ENCODE measurements around the gene PRSS53. TPM values are rescaled to one million over a fixed set of nuclear protein-coding genes. Genes with fewer than 3 reads are reported as not detected.
A peak's percentile ranks its signal among the peaks of the same experiment; 100 is the strongest.

PRSS53 gene
- total RNA-seq, 1 experiment from 2014 or later: 7.7 TPM

GRCh38 chr16:31067342-31067741 lies 21.4 kb downstream of the PRSS53 start:
- no TSS peak for BruUV-seq (replicated peaks)
- no peak overlapping the region for H3K4me3 ChIP-seq
- H3K4me2 ChIP-seq: no peak overlapping the region
- no peaks in the 10 kb centered on the region for H3K27me3 ChIP-seq (ENCODE audit: insufficient read depth, low read depth)
- intact Hi-C loops (cut with micrococcal nuclease; ENCODE audit: unreplicated experiment): no loop called here
- H3K27ac ChIP-seq: no peak overlapping the region
- H3K9me2 ChIP-seq (ENCODE audit: insufficient read depth): no peaks in the 10 kb centered on the region; the same call in 1 of the 2 replicates
- TF ChIP-seq CTCF (conservative IDR thresholded peaks at IDR 0.05) (no peak), EZH2 (IDR thresholded peaks at IDR 0.05; ENCODE audit: low read depth) (no peak)
- H2AFZ ChIP-seq: no peak overlapping the region
- DNase-seq: no peak
- peaks cover 4% of the 10 kb centered on the region; the same call in 1 of the 2 replicates for H4K20me1 ChIP-seq (ENCODE audit: insufficient read depth)
- H3K4me1 ChIP-seq (replicated peaks; ENCODE audit: insufficient read depth): peaks cover 10% of the 10 kb centered on the region
- peaks cover 61% of the 10 kb centered on the region for H3K79me2 ChIP-seq (ENCODE audit: low read depth)
- H3F3A ChIP-seq (ENCODE audit: insufficient read depth, low read depth): peaks cover 11% of the 10 kb centered on the region; the same call in 1 of the 2 replicates
- no peaks in the 10 kb centered on the region for H3K9me3 ChIP-seq (ENCODE audit: insufficient read depth, low read depth)
- peaks cover 4% of the 10 kb centered on the region; the same call in 1 of the 2 replicates for H3K36me3 ChIP-seq (ENCODE audit: low read depth)
- ChIA-PET POLR2A (ENCODE audit: unreplicated experiment) (interaction anchor here (0.6 to 0.7 kb wide), 4 partner anchors 15 to 131 kb away, joined by 4 to 13 read pairs (median 5); no protein-coding TSS in a partner anchor), CTCF (interaction anchor here (0.6 kb wide), 2 partner anchors 326 to 638 kb away, joined by 3 read pairs; partner anchors contain the start of genes DCTPP1 and ITGAD)

- H4K20me1 ChIP-seq (ENCODE audit: insufficient read depth): peaks cover 9% of the 10 kb centered on the region; the same call in 1 of the 2 replicates
- no peak overlapping the region for H2AFZ ChIP-seq
- peak; percentile 64 to 82 for DNase-seq
- ChIA-PET POLR2A (ENCODE audit: unreplicated experiment) (interaction anchor here (0.6 kb wide), 1 partner anchor 19 kb away, joined by 22 read pairs; no protein-coding TSS in a partner anchor), CTCF (interaction anchor here (0.7 kb wide), 1 partner anchor 80 kb away, joined by 4 read pairs; the partner anchor contains the start of gene HSD3B7)
- intact Hi-C loops (cut with micrococcal nuclease; ENCODE audit: unreplicated experiment): no loop called here
- H3K9me2 ChIP-seq (ENCODE audit: insufficient read depth): no peaks in the 10 kb centered on the region; the same call in 1 of the 2 replicates
- no peak overlapping the region for H3K4me3 ChIP-seq
- no TSS peak for BruUV-seq (replicated peaks)
- H3K36me3 ChIP-seq (ENCODE audit: low read depth): peaks cover 11% of the 10 kb centered on the region; the same call in 1 of the 2 replicates
- H3K79me2 ChIP-seq (ENCODE audit: low read depth): peaks cover 39% of the 10 kb centered on the region
- no peak overlapping the region for H3K4me2 ChIP-seq
- no peak for TF ChIP-seq EZH2 (IDR thresholded peaks at IDR 0.05; ENCODE audit: low read depth)
- TF ChIP-seq CTCF (conservative IDR thresholded peaks at IDR 0.05): no peak
- H3F3A ChIP-seq (ENCODE audit: insufficient read depth, low read depth): peaks cover 15% of the 10 kb centered on the region; the same call in 1 of the 2 replicates
- peak overlapping the region; percentile 31; the same call in 1 of the 2 replicates for H3K27ac ChIP-seq
- H3K9me3 ChIP-seq (ENCODE audit: insufficient read depth, low read depth): no peaks in the 10 kb centered on the region
- no peaks in the 10 kb centered on the region for H3K27me3 ChIP-seq (ENCODE audit: insufficient read depth, low read depth)
- no peaks in the 10 kb centered on the region for H3K4me1 ChIP-seq (replicated peaks; ENCODE audit: insufficient read depth)
Observed at GRCh38 chr16:31064882-31065461, 23.8 kb downstream of the PRSS53 start.

- POLR2A ChIA-PET (ENCODE audit: unreplicated experiment): interaction anchor here (0.6 kb wide), 1 partner anchor 120 kb away, joined by 3 read pairs; no protein-coding TSS in a partner anchor
- TF ChIP-seq CTCF (conservative IDR thresholded peaks at IDR 0.05) (no peak), EZH2 (IDR thresholded peaks at IDR 0.05; ENCODE audit: low read depth) (no peak)
- no TSS peak for BruUV-seq (replicated peaks)
- Histone ChIP-seq H3K27me3 (ENCODE audit: insufficient read depth, low read depth) (no peaks in the 10 kb centered on the region), H3K9me2 (ENCODE audit: insufficient read depth) (no peaks in the 10 kb centered on the region; the same call in 1 of the 2 replicates), H3K4me2 (no peak overlapping the region), H3K36me3 (ENCODE audit: low read depth) (peaks cover 15% of the 10 kb centered on the region; the same call in 1 of the 2 replicates), H4K20me1 (ENCODE audit: insufficient read depth) (peaks cover 9% of the 10 kb centered on the region; the same call in 1 of the 2 replicates), H3K9me3 (ENCODE audit: insufficient read depth, low read depth) (no peaks in the 10 kb centered on the region), H2AFZ (no peak overlapping the region), H3F3A (ENCODE audit: insufficient read depth, low read depth) (peaks cover 15% of the 10 kb centered on the region; the same call in 1 of the 2 replicates), H3K79me2 (ENCODE audit: low read depth) (peaks cover 29% of the 10 kb centered on the region), H3K27ac (no peak overlapping the region), H3K4me3 (no peak overlapping the region), H3K4me1 (replicated peaks; ENCODE audit: insufficient read depth) (no peaks in the 10 kb centered on the region)
- intact Hi-C loops (cut with micrococcal nuclease; ENCODE audit: unreplicated experiment): no loop called here
- no peak for DNase-seq
- CTCF ChIA-PET: no interaction called here
Observed at GRCh38 chr16:31063843-31064611, 24.7 kb downstream of the PRSS53 start.
